SK-N-SH (cell line): Measurements from ENCODE around the gene CD300LB. TPM values are rescaled to one million over a fixed set of nuclear protein-coding genes. Genes with fewer than 3 reads are reported as not detected.

ENCODE experiments used
- CTCF ChIA-PET: fragments of 300-600, 350-600 bp; formaldehyde crosslinking; extraction: SDS; loops from one replicate; lab custom pipeline; 2021; lab: Yijun Ruan, JAX
- POLR2A ChIA-PET: fragments of 350-600 bp; sonication (Branson Sonifier 250); formaldehyde crosslinking; extraction: SDS; loops from one replicate; lab custom pipeline; 2020; ENCODE audit warnings: antibody characterized with exemption, inconsistent platforms; lab: Yijun Ruan, JAX
- DNase-seq: peaks from one replicate; pipeline ENCODE4 v3.0.0; 2012
- H2AFZ ChIP-seq: fragments of 200-600 bp; sonication (generic); 2 replicates; pipeline ENCODE4 v1.8.1; 2016; ENCODE audit warnings: antibody characterized with exemption, mild to moderate bottlenecking, low read depth
- H3F3A ChIP-seq: fragments of 200-600 bp; sonication (generic); replicated peaks from 2 replicates; pipeline ENCODE3; 2016; ENCODE audit warnings: antibody characterized with exemption, mild to moderate bottlenecking; ENCODE audit not compliant: insufficient read depth
- H3K27ac ChIP-seq, 2 experiments: fragments of 200-500 bp in 1 of 2; fragments of 200-600 bp in 1 of 2; sonication (Bioruptor generic) in 1 of 2; sonication (generic), shearing (Covaris generic) in 1 of 2; 2 replicates each; pipeline versions ENCODE4 v1.5.1 to v1.6.1; 2014 to 2016; ENCODE audit warnings: low read depth in 2 of 2, inconsistent platforms in 1 of 2, low read length in 1 of 2, mild to moderate bottlenecking in 1 of 2, mixed read lengths in 1 of 2
- H3K27me3 ChIP-seq: fragments of 200-600 bp; sonication (generic), shearing (Covaris generic); 2 replicates; pipeline ENCODE4 v1.6.1; 2016; ENCODE audit warnings: mixed run types; ENCODE audit not compliant: insufficient read depth
- H3K36me3 ChIP-seq, 2 experiments: fragments of 200-500 bp in 1 of 2; fragments of 200-600 bp in 1 of 2; sonication (Bioruptor generic) in 1 of 2; sonication (generic) in 1 of 2; replicated peaks in 1 of 2; 2 replicates each; pipeline versions ENCODE3 to v1.5.1; 2014 to 2016; ENCODE audit warnings: low read length in 1 of 2, mild to moderate bottlenecking in 1 of 2; ENCODE audit not compliant: insufficient read depth in 2 of 2, control insufficient read depth in 1 of 2
- H3K4me1 ChIP-seq, 2 experiments: fragments of 200-500 bp in 1 of 2; fragments of 200-600 bp in 1 of 2; sonication (Bioruptor generic) in 1 of 2; sonication (generic), shearing (Covaris generic) in 1 of 2; 2 replicates each; pipeline versions ENCODE4 v1.5.1 to v1.6.1; 2014 to 2016; ENCODE audit warnings: low read depth in 1 of 2, low read length in 1 of 2, mixed run types in 1 of 2; ENCODE audit not compliant: insufficient read depth in 2 of 2, control insufficient read depth in 1 of 2
- H3K4me2 ChIP-seq: fragments of 200-600 bp; sonication (generic), shearing (Covaris generic); 2 replicates; pipeline ENCODE4 v1.6.1; 2017; ENCODE audit warnings: mixed run types
- H3K4me3 ChIP-seq, 2 experiments: fragments of 200-500 bp in 1 of 2; fragments of 200-600 bp in 1 of 2; sonication (Bioruptor generic) in 1 of 2; sonication (generic), shearing (Covaris generic) in 1 of 2; 2 replicates each; pipeline versions ENCODE4 v1.5.1 to v1.8.1; 2014 to 2016; ENCODE audit warnings: low read depth in 2 of 2, inconsistent platforms in 1 of 2, low read length in 1 of 2, mild to moderate bottlenecking in 1 of 2, mixed read lengths in 1 of 2, moderate library complexity in 1 of 2
- H3K79me2 ChIP-seq: fragments of 200-600 bp; sonication (generic); 2 replicates; pipeline ENCODE4 v1.8.1; 2017; ENCODE audit warnings: mild to moderate bottlenecking; ENCODE audit not compliant: insufficient read depth
- H3K9ac ChIP-seq: fragments of 200-600 bp; sonication (generic); 2 replicates; pipeline ENCODE4 v1.6.1; 2017; ENCODE audit warnings: mixed run types
- H3K9me2 ChIP-seq: fragments of 200-600 bp; sonication (generic); 2 replicates; pipeline ENCODE4 v1.6.1; 2017; ENCODE audit warnings: mixed run types
- H3K9me3 ChIP-seq: fragments of 200-600 bp; sonication (generic); 2 replicates; pipeline ENCODE4 v1.6.1; 2017; ENCODE audit warnings: mixed run types, mild to moderate bottlenecking, moderate library complexity
- H4K20me1 ChIP-seq: fragments of 200-600 bp; sonication (generic); 2 replicates; pipeline ENCODE4 v1.6.1; 2017; ENCODE audit warnings: mild to moderate bottlenecking, mixed run types; ENCODE audit not compliant: insufficient read depth
- CHD2 ChIP-seq: fragments of 150-350 bp; IDR thresholded peaks from 2 replicates; pipeline ENCODE4 v1.6.1; 2018; ENCODE audit warnings: low read length; ENCODE audit not compliant: partially characterized antibody
- EP300 ChIP-seq, 2 experiments: IDR thresholded peaks; 2 replicates each; pipeline versions ENCODE4 v1.4.0 to v1.6.1; 2012; ENCODE audit warnings: borderline replicate concordance in 1 of 2, low read depth in 1 of 2, low read length in 1 of 2
- GABPA ChIP-seq: IDR thresholded peaks from 2 replicates; pipeline ENCODE4 v1.4.0; 2012; ENCODE audit warnings: low read depth, mild to moderate bottlenecking
- NFIC ChIP-seq: IDR thresholded peaks from 2 replicates; pipeline ENCODE4 v1.4.0; 2012; ENCODE audit warnings: borderline replicate concordance
- NRF1 ChIP-seq: IDR thresholded peaks from 2 replicates; pipeline ENCODE4 v1.6.1; 2012; ENCODE audit warnings: low read depth, mild to moderate bottlenecking, low read length
- RAD21 ChIP-seq: IDR thresholded peaks from 2 replicates; pipeline ENCODE4 v1.6.1; 2012; ENCODE audit warnings: mild to moderate bottlenecking, low read length
- RFX5 ChIP-seq: IDR thresholded peaks from 2 replicates; pipeline ENCODE4 v1.6.1; 2012; ENCODE audit warnings: mild to moderate bottlenecking, improper control_type of control experiment, low read length
- SMC3 ChIP-seq: IDR thresholded peaks from 2 replicates; pipeline ENCODE4 v1.6.1; 2012; ENCODE audit warnings: low read depth, low read length, improper control_type of control experiment
- YY1 ChIP-seq: IDR thresholded peaks from 2 replicates; pipeline ENCODE4 v1.4.0; 2012; ENCODE audit warnings: low read depth, mild to moderate bottlenecking
- ZBTB33 ChIP-seq: IDR thresholded peaks from 2 replicates; pipeline ENCODE4 v1.4.0; 2012; ENCODE audit warnings: low read depth, borderline replicate concordance
- WGBS: methylation state at CpG from one replicate; pipeline ENCODE4 v1.1.6; 2017; ENCODE audit warnings: low lambda C conversion rate; 5-methylcytosine and 5-hydroxymethylcytosine counted together
- polyA plus RNA-seq, 3 experiments: library from polyadenylated mRNA; depleted of rRNA; stranded (reverse); fragments of >200 nt; gene quantifications; 2 replicates each; pipeline ENCODE4 v1.2.3, GENCODE V29; 2012
- TF ChIP-seq, protein P1 (sequence below): fragments of 200-600 bp; sonication (generic); IDR thresholded peaks from 2 replicates; pipeline ENCODE4 v1.6.1; 2017; ENCODE audit warnings: antibody characterized with exemption, mild to moderate bottlenecking, moderate library complexity
- TF ChIP-seq, protein P2 (sequence below): IDR thresholded peaks from 2 replicates; pipeline ENCODE4 v1.6.1; 2012; ENCODE audit warnings: mild to moderate bottlenecking, low read depth, low read length, moderate library complexity
- TF ChIP-seq, protein P3 (sequence below): fragments of 150-350 bp; IDR thresholded peaks from 2 replicates; pipeline ENCODE4 v1.6.1; 2017; ENCODE audit warnings: antibody characterized with exemption, low read length, low read depth, borderline replicate concordance
- TF ChIP-seq, protein P4 (sequence below): IDR thresholded peaks from 2 replicates; pipeline ENCODE4; 2012
- TF ChIP-seq, protein P5 (sequence below): fragments of 150-350 bp; IDR thresholded peaks from 2 replicates; pipeline ENCODE4 v1.6.1; 2016; ENCODE audit warnings: mild to moderate bottlenecking, low read depth, low read length

Gene CD300LB
- polyA plus RNA-seq, 1 of the 3 experiments (the other 2 are of a cell fraction) = not detected

GRCh38 chr17:74566132-74566753, 35.0 kb upstream of the CD300LB start:
- Histone ChIP-seq H4K20me1 (no peaks in the 10 kb centered on the region), H3K27ac (no peak overlapping the region), H3K4me3 (no peak overlapping the region; a peak in 1 of 4 replicates), H3K9me3 (no peaks in the 10 kb centered on the region), H3K4me2 (no peak overlapping the region), H3F3A (no peaks in the 10 kb centered on the region), H3K9me2 (no peaks in the 10 kb centered on the region), H3K27me3 (no peaks in the 10 kb centered on the region), H3K79me2 (no peaks in the 10 kb centered on the region), H3K36me3 (no peaks in the 10 kb centered on the region), H2AFZ (no peak overlapping the region), H3K9ac (no peak overlapping the region), H3K4me1 (no peaks in the 10 kb centered on the region)
- TF ChIP-seq GABPA (no peak), RFX5 (no peak), NFIC (no peak), SMC3 (peak; percentile 31; the same call in 1 of the 2 replicates), RAD21 (peak; percentile 74)
- TF ChIP-seq, protein P1, sequence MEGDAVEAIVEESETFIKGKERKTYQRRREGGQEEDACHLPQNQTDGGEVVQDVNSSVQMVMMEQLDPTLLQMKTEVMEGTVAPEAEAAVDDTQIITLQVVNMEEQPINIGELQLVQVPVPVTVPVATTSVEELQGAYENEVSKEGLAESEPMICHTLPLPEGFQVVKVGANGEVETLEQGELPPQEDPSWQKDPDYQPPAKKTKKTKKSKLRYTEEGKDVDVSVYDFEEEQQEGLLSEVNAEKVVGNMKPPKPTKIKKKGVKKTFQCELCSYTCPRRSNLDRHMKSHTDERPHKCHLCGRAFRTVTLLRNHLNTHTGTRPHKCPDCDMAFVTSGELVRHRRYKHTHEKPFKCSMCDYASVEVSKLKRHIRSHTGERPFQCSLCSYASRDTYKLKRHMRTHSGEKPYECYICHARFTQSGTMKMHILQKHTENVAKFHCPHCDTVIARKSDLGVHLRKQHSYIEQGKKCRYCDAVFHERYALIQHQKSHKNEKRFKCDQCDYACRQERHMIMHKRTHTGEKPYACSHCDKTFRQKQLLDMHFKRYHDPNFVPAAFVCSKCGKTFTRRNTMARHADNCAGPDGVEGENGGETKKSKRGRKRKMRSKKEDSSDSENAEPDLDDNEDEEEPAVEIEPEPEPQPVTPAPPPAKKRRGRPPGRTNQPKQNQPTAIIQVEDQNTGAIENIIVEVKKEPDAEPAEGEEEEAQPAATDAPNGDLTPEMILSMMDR = peak; percentile 22
- ChIA-PET CTCF (interaction anchor here (0.5 to 3.8 kb wide), 82 partner anchors 11 to 506 kb away, joined by 3 to 104 read pairs (median 4); partner anchors contain the start of genes CD300C, CD300E, CD300LB and CD300LD), POLR2A (interaction anchor here (1.4 kb wide), 1 partner anchor 171 kb away, joined by 3 read pairs; the partner anchor contains the start of gene RAB37)
- 20% methylated on average over 9 of the region's 9 CpGs for WGBS
- DNase-seq = peak; percentile 82

- ChIA-PET POLR2A (no interaction called here), CTCF (interaction anchor here (1.0 to 3.8 kb wide), 17 partner anchors 10 to 234 kb away, joined by 3 to 104 read pairs (median 9); partner anchors contain the start of genes CD300E, CD300LB, CD300LD and RAB37)
- TF ChIP-seq, protein P2, sequence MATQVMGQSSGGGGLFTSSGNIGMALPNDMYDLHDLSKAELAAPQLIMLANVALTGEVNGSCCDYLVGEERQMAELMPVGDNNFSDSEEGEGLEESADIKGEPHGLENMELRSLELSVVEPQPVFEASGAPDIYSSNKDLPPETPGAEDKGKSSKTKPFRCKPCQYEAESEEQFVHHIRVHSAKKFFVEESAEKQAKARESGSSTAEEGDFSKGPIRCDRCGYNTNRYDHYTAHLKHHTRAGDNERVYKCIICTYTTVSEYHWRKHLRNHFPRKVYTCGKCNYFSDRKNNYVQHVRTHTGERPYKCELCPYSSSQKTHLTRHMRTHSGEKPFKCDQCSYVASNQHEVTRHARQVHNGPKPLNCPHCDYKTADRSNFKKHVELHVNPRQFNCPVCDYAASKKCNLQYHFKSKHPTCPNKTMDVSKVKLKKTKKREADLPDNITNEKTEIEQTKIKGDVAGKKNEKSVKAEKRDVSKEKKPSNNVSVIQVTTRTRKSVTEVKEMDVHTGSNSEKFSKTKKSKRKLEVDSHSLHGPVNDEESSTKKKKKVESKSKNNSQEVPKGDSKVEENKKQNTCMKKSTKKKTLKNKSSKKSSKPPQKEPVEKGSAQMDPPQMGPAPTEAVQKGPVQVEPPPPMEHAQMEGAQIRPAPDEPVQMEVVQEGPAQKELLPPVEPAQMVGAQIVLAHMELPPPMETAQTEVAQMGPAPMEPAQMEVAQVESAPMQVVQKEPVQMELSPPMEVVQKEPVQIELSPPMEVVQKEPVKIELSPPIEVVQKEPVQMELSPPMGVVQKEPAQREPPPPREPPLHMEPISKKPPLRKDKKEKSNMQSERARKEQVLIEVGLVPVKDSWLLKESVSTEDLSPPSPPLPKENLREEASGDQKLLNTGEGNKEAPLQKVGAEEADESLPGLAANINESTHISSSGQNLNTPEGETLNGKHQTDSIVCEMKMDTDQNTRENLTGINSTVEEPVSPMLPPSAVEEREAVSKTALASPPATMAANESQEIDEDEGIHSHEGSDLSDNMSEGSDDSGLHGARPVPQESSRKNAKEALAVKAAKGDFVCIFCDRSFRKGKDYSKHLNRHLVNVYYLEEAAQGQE = no peak
- TF ChIP-seq, protein P3, sequence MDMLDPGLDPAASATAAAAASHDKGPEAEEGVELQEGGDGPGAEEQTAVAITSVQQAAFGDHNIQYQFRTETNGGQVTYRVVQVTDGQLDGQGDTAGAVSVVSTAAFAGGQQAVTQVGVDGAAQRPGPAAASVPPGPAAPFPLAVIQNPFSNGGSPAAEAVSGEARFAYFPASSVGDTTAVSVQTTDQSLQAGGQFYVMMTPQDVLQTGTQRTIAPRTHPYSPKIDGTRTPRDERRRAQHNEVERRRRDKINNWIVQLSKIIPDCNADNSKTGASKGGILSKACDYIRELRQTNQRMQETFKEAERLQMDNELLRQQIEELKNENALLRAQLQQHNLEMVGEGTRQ = no peak
- TF ChIP-seq EP300 (IDR thresholded peaks at IDR 0.05; ENCODE audit: borderline replicate concordance in 1 of 2, low read depth in 1 of 2, low read length in 1 of 2) (no peak), ZBTB33 (no peak), RFX5 (no peak), CHD2 (no peak), NRF1 (no peak), YY1 (no peak)
- TF ChIP-seq, protein P4, sequence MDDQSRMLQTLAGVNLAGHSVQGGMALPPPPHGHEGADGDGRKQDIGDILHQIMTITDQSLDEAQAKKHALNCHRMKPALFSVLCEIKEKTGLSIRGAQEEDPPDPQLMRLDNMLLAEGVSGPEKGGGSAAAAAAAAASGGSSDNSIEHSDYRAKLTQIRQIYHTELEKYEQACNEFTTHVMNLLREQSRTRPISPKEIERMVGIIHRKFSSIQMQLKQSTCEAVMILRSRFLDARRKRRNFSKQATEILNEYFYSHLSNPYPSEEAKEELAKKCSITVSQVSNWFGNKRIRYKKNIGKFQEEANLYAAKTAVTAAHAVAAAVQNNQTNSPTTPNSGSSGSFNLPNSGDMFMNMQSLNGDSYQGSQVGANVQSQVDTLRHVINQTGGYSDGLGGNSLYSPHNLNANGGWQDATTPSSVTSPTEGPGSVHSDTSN = no peak
- TF ChIP-seq, protein P5, sequence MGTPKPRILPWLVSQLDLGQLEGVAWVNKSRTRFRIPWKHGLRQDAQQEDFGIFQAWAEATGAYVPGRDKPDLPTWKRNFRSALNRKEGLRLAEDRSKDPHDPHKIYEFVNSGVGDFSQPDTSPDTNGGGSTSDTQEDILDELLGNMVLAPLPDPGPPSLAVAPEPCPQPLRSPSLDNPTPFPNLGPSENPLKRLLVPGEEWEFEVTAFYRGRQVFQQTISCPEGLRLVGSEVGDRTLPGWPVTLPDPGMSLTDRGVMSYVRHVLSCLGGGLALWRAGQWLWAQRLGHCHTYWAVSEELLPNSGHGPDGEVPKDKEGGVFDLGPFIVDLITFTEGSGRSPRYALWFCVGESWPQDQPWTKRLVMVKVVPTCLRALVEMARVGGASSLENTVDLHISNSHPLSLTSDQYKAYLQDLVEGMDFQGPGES = no peak
- 21% methylated on average over 5 of the region's 5 CpGs for WGBS
- Histone ChIP-seq H3K79me2 (no peaks in the 10 kb centered on the region), H3K4me3 (no peak overlapping the region), H3K9me3 (no peaks in the 10 kb centered on the region), H3F3A (no peaks in the 10 kb centered on the region), H3K4me2 (no peak overlapping the region), H4K20me1 (no peaks in the 10 kb centered on the region), H3K27me3 (no peaks in the 10 kb centered on the region), H3K9me2 (no peaks in the 10 kb centered on the region), H2AFZ (no peak overlapping the region), H3K4me1 (no peaks in the 10 kb centered on the region), H3K36me3 (no peaks in the 10 kb centered on the region), H3K27ac (no peak overlapping the region), H3K9ac (no peak overlapping the region)
- DNase-seq = no peak
These were observed 33.9 kb upstream of the CD300LB start for GRCh38 chr17:74565126-74565525.
